ENCODE data around the gene PBX2.
A peak's percentile ranks its signal among the peaks of the same experiment; 100 is the strongest.
"Not testable (repeated sequence)": the region's sequence is repeated elsewhere in the genome, so short reads cannot be mapped to it uniquely, and the experiment has no call there.

The PBX2 gene

DNA sequence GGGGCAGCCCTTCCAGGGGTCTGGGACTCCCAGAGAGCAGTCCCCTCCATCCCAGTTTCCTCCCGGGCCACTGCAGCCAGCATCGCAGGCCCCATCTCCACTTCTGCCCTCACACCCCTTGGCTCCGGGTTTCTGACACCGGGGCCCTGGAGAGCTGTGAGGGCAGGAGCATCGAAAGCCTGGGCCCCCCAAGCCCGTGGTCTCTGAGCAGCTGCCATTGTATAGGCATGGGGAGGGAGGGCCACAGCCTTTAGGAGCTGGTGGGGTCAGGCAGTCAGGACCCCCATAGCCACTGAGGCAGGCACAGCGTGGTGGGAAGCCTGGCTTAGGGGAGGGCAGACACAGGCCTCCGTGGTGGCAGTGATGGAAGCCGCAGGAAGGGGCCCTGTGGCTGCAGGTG, 12.2 kb upstream of the PBX2 start:
- no peak for DNase-seq

DNA sequence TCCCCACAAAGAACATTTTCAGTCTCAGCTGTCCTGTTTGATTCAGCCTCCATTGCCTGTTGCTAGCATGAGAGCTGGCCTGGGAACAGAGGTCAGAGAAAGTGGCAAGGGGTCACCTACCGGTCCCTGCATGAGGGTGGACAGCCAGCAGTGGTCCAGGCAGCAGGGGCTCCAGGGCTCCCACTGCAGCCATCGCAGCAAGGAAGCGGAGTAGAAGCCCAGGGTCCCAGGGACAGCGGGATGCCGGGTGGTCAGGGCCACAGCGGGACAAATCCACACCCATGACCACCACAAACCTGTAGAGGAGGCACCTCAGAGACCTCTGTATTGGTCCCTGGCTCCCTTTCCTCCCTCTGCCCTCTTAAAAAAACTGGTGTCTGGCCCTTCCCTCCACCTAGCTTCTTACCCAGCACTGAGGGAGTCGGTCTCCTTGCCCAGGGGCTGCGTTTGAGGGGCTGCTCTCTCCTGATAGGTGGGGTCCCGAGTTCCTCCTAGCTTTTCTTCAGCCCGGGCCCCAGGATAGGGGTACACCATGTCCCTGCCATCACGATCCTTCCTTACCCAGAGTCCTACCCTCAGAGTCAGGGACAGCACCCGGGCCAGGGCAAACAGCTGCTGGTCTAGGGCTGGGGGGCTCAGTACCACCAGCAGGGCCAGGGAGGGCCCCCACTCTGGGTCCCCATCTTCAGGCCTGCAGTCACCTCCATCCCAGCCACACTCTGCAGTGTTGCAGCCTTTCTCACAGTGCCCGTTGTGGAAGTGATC, 10.9 kb upstream of the PBX2 start:
- DNase-seq = no peak

DNA sequence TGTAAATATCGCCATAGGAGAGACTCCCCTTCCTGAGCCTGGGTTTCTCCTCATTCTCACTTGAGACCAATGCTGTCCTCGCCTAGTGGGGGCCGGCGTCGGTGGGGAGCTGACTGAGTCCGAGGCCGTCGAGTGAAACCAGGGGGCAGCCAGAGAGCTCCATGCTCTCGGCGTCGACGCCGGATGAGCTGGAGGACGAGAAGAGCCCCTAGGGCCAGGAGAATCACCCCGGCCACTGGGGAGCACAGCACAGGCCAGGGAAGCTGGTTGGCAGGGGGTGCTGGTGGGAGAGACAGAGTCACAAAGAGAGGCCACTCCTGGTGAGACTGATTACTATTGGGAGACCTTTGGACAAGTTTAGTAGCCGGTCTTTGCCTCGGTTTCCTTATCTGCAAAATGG, 8.9 kb upstream of the PBX2 start:
- no peak for DNase-seq

DNA sequence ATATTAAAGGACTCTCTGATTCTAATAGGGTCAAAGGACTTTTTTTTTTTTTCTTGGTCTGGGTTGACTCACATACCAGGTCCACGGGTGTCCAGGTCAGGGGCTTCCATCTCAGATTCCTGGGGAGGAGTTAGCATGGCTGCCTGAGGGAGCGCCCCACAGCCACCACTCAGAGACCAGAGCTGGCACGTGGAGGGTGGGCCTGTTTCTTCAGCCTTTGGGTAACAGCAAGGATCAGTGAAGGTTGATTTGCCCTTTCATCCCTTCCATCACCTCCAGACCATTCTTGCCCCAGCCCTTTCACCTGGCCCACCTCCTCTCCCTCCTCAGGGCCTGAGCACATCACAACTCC, 8.3 kb upstream of the PBX2 start:
- DNase-seq = no peak

DNA sequence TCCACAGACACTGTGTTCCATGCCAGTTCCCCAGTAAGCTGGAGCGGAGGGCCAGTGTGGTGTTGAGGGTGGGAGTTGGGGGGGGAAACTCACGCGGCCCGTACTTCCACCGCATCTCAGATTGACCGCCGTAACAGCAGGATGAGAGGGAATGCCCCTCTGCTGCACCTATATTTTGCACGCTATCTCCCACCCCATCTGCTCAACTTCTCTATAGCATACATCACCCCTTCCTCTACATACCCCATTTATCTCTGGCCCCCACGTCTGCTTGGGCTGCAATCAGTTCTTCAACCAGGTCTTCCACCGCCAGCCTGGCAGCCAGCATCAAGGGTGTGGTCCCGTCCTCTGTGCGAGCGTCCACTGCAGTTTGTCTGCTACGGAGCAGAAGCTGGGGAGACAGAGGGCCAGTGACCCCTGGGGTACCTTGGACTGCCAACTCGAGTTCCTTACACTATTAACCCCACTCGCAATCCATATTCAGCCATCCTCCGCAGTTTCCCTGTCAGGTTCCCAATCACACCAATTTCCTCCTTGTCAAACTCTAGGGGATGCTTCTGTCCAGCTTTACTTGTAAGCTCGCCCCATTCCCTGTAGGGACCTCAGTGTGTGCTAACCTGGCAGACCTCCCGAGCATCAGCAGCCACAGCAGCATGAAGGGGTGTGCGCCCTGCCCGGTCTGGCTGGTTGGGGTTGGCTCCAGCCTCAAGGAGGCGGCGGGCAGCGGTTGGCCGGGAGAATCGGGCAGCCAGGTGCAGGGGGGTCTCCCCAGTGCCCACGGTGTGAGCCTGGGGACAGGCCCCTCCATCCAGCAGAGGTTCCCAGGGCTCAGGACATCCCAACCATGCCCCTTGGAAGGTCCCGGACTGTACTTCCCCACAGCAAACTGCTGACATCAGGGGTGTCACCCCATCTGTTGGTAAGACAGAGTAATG, 6.9 kb upstream of the PBX2 start:
- DNase-seq = peak in 2 of 3 experiments; percentile 77 to 78

DNA sequence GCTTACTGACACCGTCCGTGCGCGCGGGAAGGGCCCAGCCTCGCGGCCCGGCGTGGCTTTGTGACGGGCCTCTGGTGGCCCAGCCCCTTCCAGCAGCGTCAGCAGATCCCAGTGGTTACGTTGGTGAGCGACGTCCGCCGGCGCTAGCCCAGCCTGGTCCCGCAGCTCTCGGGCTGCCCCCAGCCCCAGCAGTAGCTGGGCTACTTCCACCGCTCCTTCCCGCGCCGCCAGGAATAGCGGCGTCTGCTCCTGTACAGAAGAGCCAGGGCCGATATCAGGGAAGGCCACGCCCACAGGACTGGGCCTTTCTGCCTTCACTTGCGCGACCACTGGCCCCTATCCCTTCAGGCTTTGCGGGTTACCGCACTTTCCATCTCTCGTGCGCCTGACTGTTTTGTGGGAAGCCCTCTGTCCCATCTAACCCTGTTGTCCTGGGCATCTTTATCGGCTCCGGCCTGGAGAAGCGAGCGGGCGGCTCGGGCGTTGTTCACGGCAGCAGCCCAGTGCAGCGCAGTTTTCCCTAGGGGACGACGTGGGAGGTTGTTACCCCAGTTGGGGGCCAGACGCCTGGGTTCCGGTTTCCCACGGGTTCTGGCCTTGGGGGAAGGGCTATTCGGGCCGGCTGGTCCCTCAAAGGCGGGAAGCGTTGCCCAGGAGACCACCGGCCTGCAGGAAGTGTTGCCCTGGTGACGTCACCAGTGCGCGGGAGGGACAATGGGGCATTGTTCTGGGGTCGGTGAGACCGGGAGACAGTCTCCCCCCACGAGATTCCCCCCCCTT, 6.1 kb upstream of the PBX2 start:
- DNase-seq = peak; percentile 62 to 96 (median 91)

DNA sequence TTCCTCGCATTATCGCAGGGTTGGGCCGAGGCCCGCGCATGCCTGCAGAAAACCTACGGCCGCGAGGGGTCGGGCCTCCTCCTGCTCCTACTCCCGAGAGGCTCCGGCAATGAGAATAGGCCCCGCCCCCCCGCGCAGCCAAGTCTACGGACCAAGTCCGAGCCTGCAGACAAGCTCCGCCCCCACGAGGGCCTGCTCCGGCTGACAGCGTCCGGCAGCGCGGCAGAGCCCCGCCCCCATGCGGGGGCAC, 5.6 kb upstream of the PBX2 start:
- peak; percentile 99 for DNase-seq

DNA sequence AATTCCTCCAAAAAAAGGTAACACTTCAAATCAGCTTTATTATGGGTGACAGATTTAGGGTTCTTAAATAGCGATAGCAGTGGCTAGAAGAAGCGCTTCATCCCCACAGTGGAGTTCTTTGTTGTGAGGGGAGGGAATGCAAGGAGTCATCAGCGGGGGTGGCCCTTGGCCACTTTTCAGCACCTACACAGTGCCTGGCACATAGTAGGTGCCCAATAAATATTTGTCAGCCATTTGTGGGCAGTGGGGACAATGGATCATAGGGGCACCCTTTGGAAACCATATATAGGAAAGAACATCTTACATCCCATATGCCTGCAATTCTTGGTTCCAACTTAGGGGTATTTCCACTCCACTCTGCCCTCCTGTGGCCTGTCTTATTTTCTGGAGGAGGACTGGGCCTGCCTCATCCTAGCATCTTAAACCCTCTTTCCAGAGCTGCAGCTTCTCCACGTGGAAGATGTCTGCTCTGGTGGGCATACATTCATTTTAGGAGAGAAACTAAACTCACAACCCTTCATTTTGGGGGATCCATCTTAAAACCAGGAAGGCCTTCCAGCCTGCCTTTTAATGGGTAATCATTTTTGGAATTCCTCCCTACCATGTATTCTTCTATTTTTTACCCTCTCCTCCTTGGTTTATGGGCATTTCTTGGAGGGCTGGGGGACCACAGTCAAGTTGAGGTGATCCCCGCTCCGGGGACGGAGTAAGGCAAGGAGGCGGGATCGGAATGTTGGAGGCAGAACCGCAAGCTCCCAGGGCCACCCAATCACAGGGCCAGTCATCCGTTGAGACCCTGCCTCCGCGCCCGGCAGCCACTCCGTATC, 5.0 kb upstream of the PBX2 start:
- DNase-seq = no peak

DNA sequence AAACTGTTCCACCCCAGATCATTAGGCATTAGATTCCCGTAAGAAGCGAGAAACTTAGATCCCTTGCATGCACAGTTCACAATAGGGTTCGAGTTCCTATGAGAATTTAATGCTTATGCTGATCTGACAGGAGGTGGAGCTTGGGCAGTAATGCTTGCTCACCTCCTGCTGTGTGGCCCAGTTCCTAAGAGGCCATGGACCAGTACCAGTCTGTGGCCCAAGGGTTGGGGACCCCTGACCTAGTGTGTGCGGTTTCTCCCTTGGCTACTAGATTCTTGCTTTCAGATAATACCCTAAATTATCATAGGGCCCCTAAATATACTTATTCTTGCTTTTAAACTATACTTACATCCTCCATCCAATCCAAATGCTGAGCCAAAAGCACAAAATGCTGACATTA, 4.4 kb upstream of the PBX2 start:
- DNase-seq = no peak

DNA sequence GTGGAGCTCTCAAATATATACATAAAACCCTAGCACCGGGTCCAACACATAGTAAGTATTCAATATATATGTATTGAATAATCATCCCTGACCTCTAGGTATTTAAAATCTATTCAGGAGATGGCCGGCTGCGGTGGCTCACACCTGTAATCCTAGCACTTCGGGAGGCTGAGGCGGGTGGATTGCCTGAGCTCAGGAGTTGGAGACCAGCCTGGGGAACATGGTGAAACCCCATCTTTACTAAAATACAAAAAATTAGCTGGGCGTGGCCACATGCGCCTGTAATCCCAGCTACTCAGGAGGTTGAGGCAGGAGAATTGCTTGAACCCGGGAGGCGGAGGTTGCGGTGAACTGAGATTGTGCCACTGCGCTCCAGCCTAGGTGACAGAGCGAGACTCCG, 3.1 kb upstream of the PBX2 start:
- not testable (repeated sequence) for DNase-seq

DNA sequence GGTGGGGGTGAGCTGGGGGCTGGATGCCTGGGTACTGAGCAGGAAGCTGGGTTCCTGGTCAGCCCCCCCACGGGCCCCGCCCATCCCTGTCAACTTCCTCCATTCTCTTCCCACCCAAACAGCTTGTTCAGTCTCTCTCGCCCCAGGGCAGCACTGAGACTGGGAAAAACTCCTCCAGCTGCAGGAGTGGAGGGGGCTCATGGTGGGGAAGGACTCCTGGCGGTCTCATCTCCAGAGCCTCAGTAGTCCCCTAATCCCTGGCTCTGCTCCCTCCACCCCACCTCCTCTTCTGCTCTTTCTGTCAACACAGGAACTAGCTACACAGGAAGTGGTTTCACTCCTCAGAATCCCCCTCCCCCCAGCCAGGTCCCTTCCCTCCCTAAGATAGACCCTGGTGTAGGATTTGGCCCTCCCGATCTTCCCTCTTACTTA, 2.6 kb upstream of the PBX2 start, which contains the start of gene GPSM3:
Gene GPSM3 (minus strand): TSS at position 36 of the 432 bp plus-strand sequence. CDS start 130 bp downstream, outside the sequence.
- no peak for DNase-seq

DNA sequence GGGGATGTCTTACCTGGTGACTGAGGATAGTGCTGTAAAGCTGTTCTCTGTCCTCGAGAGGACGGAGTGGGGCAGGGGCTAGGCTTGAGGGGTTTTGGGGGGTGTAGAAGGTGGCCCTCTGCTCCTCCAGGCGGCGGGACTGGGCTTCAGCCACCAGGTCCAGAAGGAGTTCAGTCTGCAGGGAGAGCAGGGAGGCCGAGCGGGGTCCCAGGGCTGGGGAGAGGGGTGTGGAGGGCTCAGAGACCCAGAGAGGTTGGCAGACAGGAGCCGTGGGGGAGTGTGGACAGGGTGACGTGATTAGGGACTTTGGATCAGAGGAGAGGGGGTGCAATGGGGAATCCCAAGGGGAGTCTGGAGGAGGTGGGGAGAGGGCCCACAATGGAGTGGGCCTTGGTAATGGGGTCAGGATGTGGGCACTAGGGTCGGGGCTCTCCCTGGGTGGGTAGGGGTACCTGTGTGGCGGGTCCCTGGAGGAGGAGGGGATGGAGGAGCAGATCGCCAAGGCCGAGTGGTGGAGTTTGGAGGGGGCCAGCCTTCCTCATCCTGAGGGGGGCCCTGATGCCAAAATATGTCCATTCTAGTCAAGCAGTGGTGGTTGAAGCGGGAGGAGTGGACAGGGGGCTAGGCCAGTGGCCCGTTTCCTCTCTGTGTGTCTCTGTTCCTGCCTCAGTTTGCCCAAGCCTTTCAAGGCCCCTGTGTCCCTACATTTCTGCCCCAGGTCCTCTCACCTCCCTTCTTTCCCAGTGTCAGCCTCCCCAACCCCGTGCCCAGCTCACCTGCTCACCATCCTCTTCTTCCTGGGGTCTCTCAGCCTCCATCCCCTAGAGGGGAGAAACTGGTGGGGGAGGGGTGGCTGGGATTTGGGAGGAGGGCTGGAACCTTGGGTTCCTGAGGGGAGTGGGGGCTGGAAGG, 1.9 kb upstream of the PBX2 start:
- DNase-seq = no peak

DNA sequence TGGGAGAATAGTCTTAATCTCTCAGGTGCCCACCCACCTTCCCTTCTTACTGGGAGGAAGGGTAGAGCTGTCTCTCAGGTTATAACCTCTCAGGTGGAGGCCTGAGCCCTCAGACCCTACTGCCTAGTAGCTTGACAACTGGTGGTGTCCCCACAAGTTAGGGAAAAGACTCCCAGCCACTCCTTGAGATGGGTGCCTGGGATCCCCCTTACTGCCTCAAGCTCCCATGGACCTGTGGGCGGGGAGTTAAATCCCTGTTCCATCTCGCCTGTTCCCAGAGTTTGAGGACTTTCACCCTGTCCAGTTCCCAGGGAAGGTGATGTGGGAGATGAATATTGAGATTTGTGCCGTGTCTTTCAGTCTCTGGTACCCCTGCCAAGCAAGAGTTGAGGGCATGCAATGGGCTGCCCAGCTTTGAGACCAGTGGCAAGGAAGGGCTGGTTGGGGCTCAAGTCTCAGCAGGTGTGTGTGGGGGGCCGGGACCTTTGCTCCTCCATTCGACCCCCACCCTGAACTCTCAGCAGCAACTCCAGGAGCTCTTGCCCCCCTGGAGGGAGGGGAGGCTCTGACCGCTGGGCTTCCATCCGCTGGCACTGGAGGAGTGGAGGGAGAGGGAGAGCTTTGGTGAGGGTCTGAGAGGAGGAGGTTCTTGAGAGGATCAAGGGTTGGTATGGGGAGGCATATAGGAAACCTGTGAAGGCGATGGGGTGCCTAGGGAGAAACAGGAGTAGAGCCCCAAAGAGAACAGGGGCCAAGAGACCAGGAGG, 1.1 kb upstream of the PBX2 start:
- DNase-seq = no peak

DNA sequence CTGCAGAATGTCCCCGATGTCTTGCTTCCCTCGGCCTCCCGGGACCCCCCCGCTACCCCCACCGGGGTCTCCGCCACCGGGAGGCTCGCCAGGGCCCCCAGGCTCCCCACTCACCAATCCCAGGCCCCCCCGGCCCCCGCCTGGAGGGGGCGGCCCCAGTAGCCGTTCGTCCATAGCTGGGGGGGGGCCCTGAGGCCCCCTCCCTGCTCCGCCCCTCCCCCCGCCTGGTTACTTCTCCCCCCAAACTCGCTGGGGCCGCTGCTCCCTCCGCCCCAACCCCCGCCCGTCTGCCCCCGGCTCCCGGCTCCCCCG, 304 bp downstream of the PBX2 start:
- DNase-seq = no peak

DNA sequence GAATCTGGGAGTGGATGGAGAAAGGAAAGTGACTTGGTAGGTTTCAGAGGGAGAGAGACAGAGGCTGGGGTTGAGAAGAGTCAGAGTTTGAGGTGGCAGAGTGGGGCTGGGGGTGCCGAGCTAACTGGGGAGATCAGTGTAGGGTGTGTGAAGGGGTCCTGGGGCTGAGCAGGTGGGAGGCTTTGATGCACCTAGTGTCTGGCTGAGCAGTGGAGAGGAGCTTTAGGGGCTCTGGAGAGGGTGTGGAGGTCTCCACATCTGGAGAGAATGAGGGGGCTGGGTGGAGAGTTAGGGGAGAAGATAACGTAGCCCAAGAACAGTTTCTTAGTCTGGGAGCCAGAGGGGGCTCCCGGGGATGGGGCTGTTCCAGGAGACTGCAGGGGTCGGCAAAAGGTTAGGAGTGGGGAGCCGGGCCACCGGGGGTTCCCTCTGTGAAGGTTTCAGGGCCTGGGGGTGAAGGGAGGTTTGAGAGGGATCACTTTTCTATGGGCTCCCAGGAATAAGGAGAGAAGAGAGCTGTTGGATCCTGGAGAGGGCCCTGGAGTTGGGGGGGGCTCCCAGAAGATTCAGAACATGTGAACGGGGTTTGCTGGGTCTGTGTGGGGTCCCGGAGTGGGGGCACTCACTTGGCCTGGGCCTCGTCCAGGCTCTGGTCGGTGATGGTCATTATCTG, 797 bp downstream of the PBX2 start:
- no peak for DNase-seq

DNA sequence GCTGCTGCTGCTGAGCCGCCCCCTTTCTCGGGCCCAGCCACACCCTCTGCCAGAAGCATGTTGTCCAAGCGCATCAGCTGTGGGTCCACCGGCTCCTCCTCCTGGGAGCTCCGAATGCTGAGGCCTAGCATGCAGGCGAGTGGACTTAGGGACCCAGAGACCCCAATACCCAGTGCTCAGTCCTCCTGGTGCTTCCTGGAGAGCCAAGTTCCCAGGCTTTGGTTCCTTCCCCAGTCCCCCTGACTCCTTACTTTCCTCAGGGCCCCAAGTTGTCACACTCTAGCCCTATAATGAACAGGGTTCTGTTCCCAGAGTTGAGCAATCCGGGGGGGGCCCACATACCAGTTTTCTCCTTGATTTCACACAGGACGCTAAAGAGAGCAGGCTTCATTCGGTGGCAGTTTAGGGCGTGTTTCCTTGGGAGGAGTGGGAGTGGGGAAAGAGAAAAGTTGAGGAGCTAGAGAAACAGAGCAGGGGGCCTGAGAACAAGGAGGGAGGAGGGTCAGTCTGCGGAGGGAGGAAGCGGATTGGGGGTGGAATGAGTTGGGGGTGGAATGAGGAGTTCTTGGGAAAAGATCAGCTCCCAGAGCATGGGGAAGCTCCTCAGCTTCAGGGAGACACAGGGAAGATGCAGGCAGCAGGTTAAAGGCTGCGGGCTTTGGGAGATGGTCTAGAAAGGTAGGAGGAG, 1.5 kb downstream of the PBX2 start:
- no peak for DNase-seq

DNA sequence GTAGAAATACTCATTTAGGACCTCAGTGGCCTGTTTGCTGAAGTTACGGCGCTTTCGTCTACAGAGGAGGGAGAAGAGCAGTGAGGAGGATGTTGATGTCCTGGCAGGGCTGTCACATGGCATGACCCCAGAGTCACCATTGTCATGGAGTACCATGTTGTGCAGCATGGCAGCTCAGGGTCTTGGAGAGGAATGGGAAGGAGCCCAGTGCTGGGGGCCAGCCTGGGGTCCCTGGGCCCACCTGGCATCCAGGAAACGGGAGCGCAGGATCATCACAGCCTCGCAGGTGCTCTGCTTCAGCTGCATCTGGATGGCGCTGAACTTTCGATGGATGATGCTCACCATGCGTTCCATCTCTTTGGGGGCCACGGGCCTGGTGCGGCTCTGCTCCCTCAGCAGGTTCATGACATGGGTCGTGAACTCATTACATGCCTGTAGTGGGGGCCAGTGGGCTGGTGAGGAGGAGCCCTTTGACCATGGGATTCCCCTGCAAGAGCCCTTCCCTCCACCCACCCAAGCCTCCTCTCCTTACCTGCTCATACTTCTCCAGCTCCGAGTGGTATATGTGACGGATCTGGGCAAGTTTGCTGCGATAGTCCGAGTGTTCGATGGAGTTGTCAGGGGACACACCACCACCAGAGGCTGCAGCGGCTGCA, 2.1 kb downstream of the PBX2 start:
- DNase-seq = not testable (repeated sequence)

DNA sequence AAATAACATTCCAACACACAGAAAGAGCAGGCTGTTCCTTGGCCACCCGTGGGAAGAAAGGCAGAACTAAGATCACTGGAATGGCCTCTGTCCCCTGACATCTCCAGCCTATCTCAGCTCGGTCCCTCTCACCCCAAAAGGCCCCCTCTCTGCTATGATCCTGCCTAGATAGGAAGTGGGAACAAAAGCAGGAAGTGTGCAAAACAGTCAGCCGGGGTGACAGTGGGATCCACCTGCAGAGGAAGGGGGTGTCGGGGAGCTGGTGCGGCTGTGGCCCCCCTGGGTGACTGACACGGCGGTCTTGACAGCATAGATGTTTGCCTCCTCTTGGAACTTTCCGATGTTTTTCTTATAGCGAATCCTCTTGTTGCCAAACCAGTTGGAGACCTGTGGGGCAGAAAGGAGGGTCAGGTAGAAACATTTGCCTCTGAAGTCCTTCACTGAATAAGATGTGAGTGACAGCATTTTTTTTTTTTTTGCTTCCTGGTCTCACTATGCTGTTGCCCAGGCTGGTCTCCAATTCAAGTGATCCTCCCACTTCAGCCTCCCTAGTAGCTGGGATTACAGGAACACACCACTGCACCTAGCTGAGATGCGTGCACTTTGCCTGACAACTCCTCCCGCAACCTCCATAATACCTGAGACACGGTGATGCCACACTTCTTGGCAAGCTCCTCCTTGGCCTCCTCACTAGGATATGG, 2.8 kb downstream of the PBX2 start:
- no peak for DNase-seq
